ENCODE data around the gene ROR1. TPM values are rescaled to one million over a fixed set of nuclear protein-coding genes. Genes with fewer than 3 reads are reported as not detected.

The ROR1 gene
- total RNA-seq, 4 donors from 2014 or later: 0.73 to 2.6 (median 1.4) TPM

DNA sequence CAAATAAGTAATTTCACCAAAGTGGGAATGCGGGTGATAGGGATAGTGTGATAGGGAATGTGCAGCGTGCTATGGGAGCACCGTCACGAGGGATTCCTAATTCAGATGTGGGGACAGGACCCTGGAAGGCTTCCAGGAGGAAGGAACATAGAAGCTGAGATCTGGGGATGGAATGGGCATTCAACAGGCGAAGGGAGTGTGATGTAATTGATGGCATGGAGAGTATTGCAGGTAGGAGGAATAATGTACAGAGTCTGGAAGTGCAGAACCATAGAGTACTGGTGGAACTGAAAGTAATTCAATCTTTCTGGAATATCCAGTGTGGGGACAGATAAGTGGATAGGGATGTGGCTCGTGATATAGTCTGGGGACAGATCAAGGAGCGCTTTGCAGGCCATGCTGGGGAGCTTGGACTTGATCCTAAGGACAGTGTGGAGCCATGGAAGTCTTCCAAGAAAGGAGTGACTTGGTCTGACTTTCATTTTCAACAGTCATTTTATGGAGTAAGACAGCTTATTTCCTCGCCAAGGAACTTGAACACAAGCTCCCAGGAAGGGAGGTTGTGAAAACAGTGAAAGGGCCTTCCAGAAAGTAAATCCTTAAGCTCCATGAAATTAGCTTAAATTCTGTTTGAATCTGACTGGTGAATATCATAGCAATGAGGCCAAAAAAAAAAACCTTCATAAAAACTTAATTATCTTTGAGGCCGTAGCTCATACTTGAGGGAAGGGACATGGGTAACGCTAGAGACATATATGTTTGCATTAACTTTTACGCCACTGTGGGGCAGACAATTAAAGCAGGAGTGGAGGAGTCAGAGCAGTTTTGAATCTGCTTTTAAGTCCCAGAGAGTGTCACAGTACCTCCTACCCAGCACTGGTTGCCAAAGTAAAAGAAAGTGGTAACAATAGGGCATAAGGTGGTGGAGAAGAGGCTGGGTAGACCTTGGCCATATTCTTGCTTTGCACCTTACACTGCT, 55.8 kb downstream of the ROR1 start:
- 83 to 85% methylated on average over 11 of the region's 11 CpGs for WGBS, 2 donors

DNA sequence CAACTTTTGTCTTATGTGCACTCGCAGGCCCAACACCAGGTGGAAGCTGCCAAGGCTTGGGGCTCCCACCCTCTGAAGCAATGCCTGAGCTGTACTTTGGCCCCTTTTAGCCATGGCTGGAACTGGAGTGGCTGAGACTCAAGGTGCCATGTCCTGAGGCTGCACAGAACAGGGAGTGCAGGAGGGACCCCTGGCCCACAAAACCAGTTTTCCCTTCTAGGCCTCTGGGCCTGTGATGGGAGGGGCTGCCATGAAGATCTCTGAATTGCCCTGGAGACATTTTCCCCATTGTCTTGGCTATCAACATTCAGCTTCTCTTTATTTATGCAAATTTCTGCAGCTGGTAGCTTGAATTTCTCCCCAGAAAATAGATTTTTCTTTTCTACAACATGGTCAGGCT, 57.6 kb downstream of the ROR1 start:
- Histone ChIP-seq H3K27ac (no peak overlapping the region), H3K36me3 (no peaks in the 10 kb centered on the region), H3K9me3 (no peaks in the 10 kb centered on the region), H3K27me3 (no peaks in the 10 kb centered on the region), H3K4me1 (no peaks in the 10 kb centered on the region), H3K4me3 (replicated peaks in 1 of 3) (no peak overlapping the region)
- DNase-seq: no peak
- intact Hi-C loops (cut with DNase I): no loop called here
- 83 to 100% methylated on average over 1 of the region's 1 CpG for WGBS, 2 donors
- no peak for TF ChIP-seq POLR2A (IDR thresholded peaks at IDR 0.05)
- TF ChIP-seq, protein P1, sequence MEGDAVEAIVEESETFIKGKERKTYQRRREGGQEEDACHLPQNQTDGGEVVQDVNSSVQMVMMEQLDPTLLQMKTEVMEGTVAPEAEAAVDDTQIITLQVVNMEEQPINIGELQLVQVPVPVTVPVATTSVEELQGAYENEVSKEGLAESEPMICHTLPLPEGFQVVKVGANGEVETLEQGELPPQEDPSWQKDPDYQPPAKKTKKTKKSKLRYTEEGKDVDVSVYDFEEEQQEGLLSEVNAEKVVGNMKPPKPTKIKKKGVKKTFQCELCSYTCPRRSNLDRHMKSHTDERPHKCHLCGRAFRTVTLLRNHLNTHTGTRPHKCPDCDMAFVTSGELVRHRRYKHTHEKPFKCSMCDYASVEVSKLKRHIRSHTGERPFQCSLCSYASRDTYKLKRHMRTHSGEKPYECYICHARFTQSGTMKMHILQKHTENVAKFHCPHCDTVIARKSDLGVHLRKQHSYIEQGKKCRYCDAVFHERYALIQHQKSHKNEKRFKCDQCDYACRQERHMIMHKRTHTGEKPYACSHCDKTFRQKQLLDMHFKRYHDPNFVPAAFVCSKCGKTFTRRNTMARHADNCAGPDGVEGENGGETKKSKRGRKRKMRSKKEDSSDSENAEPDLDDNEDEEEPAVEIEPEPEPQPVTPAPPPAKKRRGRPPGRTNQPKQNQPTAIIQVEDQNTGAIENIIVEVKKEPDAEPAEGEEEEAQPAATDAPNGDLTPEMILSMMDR (IDR thresholded peaks at IDR 0.05): no peak

More for the DNA sequence above, 55.8 kb downstream of the ROR1 start:
- Histone ChIP-seq H3K4me3 (replicated peaks in 1 of 3) (no peak overlapping the region), H3K27me3 (no peaks in the 10 kb centered on the region), H3K27ac (no peak overlapping the region), H3K9me3 (no peaks in the 10 kb centered on the region), H3K4me1 (no peaks in the 10 kb centered on the region), H3K36me3 (no peaks in the 10 kb centered on the region)
- TF ChIP-seq, protein P1 (IDR thresholded peaks at IDR 0.05): no peak
- intact Hi-C loops (cut with DNase I): no loop called here
- no peak for DNase-seq

DNA sequence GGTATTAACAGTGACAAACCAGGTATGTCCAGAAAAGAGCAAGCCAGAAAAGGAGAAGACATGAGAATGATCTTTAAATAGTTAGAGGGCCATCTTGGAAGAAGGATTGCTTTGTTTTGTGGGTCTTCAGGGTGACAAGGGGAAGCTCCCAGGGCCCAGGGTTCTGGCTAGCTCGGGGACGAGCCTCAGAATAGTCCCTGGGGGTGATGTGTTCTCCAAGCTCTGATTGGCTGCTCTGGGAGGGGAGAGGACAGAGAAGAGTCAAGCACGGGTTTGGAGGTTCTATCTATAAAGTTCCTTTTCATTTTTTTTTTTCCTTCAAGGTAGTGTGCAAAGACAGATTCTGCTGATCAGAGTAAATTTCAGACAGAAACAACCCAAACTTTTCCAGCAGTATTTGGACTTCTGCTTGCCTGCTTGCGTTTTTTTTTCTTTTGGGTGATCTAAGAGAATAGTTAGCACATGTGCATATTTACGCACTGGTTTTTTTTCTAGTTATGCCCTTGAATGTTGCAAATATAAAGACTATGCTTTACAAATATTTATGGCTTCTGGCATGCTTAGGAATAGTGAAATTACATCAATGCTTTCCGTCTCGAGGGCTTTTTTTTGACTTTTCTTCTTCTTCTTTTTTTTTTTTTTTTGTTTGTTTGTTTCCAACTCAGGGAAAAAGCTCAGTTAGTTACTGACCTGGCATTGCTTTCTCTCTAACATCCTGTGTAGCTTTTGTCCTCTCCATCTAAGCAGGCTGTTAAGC, 59.7 kb downstream of the ROR1 start:
- Histone ChIP-seq H3K9me3 (no peaks in the 10 kb centered on the region), H3K27ac (no peak overlapping the region), H3K27me3 (no peaks in the 10 kb centered on the region), H3K36me3 (no peaks in the 10 kb centered on the region), H3K4me3 (replicated peaks in 1 of 3) (no peak overlapping the region), H3K4me1 (no peaks in the 10 kb centered on the region)
- TF ChIP-seq POLR2A (IDR thresholded peaks at IDR 0.05): no peak
- TF ChIP-seq, protein P1 (IDR thresholded peaks at IDR 0.05): no peak
- WGBS, 2 donors: 70 to 73% methylated on average over 7 of the region's 7 CpGs
- intact Hi-C loops (cut with DNase I): no loop called here
- DNase-seq: no peak

DNA sequence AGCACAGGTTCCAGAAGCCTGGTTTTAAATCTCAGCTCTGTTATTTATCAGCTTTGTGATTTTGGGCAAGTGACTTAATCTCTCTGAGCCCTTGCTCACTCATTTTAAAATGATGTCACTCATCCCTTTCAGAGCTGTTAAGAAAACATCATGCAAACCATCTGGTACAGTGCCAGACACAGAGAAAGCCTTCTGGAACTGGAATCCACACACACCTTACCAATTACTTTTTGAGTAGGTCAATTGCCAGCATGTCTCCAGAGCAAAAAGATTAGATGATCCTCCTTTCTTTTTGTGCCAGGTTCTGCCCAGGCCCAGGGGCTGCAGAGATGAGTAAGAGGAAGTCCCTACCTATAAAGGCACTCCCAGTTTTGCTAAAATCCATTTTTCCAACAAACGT, 61.3 kb downstream of the ROR1 start:
- 76 to 79% methylated on average over 1 of the region's 1 CpG for WGBS, 2 donors
- no peak for DNase-seq
- Histone ChIP-seq H3K9me3 (no peaks in the 10 kb centered on the region), H3K4me1 (no peaks in the 10 kb centered on the region), H3K4me3 (replicated peaks in 1 of 3) (no peak overlapping the region), H3K27me3 (no peaks in the 10 kb centered on the region), H3K27ac (no peak overlapping the region), H3K36me3 (no peaks in the 10 kb centered on the region)
- intact Hi-C loops (cut with DNase I): no loop called here
- no peak for TF ChIP-seq POLR2A (IDR thresholded peaks at IDR 0.05)
- TF ChIP-seq, protein P1 (IDR thresholded peaks at IDR 0.05): no peak

DNA sequence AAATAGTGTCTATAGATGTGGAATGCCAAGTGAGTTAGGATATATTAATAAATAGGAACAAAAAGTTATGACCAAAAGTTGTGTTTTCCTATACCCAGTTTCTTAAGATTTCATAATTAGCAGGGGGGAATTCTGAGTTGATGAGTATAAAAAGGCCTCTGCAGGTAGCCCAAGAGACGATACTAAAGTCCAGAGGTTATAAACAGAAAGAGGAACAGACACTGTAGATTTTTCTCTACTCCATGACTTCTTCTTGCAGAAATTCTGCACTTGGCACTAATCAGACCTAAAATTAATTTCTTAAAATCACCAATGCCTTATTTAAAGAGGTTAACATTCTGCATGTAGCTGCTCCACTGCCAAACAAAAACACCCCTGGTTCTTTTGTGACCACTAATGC, 62.6 kb downstream of the ROR1 start:
- DNase-seq: no peak
- 82 to 94% methylated on average over 1 of the region's 1 CpG for WGBS, 2 donors
- Histone ChIP-seq H3K27ac (no peak overlapping the region), H3K27me3 (no peaks in the 10 kb centered on the region), H3K4me3 (replicated peaks in 1 of 3) (no peak overlapping the region), H3K4me1 (no peaks in the 10 kb centered on the region), H3K36me3 (no peaks in the 10 kb centered on the region), H3K9me3 (no peaks in the 10 kb centered on the region)
- intact Hi-C loops (cut with DNase I): no loop called here
- TF ChIP-seq, protein P1 (IDR thresholded peaks at IDR 0.05): no peak
- no peak for TF ChIP-seq POLR2A (IDR thresholded peaks at IDR 0.05)

Measured in thyroid gland (tissue), 4 donors.